Left colon (tissue), 2 donors: ENCODE data around the gene NLRP10. TPM values are rescaled to one million over a fixed set of nuclear protein-coding genes. Genes with fewer than 3 reads are reported as not detected.
"Not testable (repeated sequence)": the region's sequence is repeated elsewhere in the genome, so short reads cannot be mapped to it uniquely, and the experiment has no call there.

Source experiments
- ATAC-seq: fragments of 200-7000 bp; cut with Tn5 transposase; one replicate; pipeline ENCODE4 v1.9.1; 2020; ENCODE audit warnings: mild to moderate bottlenecking, moderate library complexity
- DNase-seq, 2 donors: peaks; one replicate each; pipeline ENCODE4 v3.0.0-alpha.2; 2020
- intact Hi-C, 2 donors: fragments of 100-400 bp; cut with DNase I in 1 of 2; cut with micrococcal nuclease in 1 of 2; formaldehyde crosslinking; loops; one replicate each; pipeline versions ENCODE4 v1.11.2 to v1.14.0; 2022; cut with DNase I, micrococcal nuclease
- long read RNA-seq: library from polyadenylated mRNA; unstranded; transcript quantifications from one replicate; pipeline ENCODE4 v2.0.0, GENCODE V29; 2021
- total RNA-seq, 2 donors: library from RNA; stranded (reverse); fragmentation: NEBNext Ultra II Directional; extraction: Animal tissue kit (Norgen Biotek cat#: 25700); gene quantifications; one replicate each; pipeline ENCODE4 v1.2.1, GENCODE V29; 2021
- donor health status: DM: no; HTN: no; CAD: no.
- donor health status: DM: yes; HTN: yes; CAD: no.

The NLRP10 gene
- not detected for total RNA-seq
- long read RNA-seq = 0 reads

DNA sequence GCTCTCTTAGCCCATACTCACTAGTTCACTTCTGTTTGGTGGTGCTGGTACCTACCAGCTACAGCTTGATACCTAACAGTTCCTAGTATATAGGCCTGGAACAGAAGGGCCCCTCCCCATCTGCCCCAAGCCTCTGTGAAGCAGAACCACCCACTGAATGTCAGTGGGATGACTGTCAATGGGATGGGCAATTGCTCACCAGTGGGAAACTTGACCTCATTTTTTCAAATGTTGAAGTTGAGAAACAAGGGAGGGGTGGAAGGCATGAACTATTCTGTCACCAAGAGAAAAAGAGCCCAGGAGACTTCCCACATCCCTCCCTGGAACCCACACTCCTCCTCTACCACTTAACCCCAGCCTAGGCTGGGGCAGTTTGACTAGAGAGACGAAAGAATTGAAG, at the start of gene NLRP10:
NLRP10 (minus strand) TSS at position 62 of the 400 bp plus-strand sequence. CDS start 1,952 bp downstream, outside the sequence.
- DNase-seq (no peak), ATAC-seq (no peak)
- intact Hi-C loops = no loop called here

DNA sequence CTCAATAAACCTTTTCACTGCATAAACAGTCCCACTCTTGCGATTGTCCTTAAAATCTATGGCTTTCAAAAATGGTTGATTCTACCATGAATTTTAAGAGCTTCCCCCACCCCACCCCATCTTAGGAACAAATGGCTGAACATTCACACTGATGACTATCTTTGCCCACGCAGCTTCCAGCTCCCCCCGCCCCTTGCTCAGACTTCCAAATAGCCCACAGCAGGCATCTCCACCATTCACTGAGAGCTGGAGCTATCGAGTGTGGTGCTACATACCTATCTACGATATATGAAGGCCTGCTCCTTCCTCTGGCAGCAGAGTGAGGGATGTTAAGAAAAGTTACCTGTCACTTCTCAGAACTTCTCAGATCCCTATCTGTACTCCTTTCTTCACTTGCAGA, 48.6 kb upstream of the NLRP10 start:
- intact Hi-C loops = no loop called here
- no peak for ATAC-seq
- DNase-seq = no peak

GRCh38 chr11:8011981-8012444, 46.8 kb upstream of the NLRP10 start:
- no peak for DNase-seq
- intact Hi-C loops = no loop called here
- no peak for ATAC-seq

GRCh38 chr11:8011371-8011770, 46.1 kb upstream of the NLRP10 start:
- ATAC-seq (no peak), DNase-seq (no peak)
- intact Hi-C loops = no loop called here

GRCh38 chr11:8009856-8010255, 44.6 kb upstream of the NLRP10 start:
- ATAC-seq (no peak), DNase-seq (no peak)
- intact Hi-C loops = loop anchor here in 1 of 2 donors (5.0 kb wide), 1 partner anchor 87 kb away; no protein-coding TSS in a partner anchor

- DNase-seq (no peak), ATAC-seq (no peak)
- intact Hi-C loops = loop anchor here in 1 of 2 donors (5.0 kb wide), 1 partner anchor 89 kb away; no protein-coding TSS in a partner anchor
Observed at GRCh38 chr11:8008212-8008611, 43.0 kb upstream of the NLRP10 start.

- peak; percentile 95 for ATAC-seq
- intact Hi-C loops = loop anchor here in 1 of 2 donors (5.0 kb wide), 1 partner anchor 91 kb away; no protein-coding TSS in a partner anchor
- DNase-seq = peak in 1 of 2 donors; percentile 45
Observed at GRCh38 chr11:8006349-8006977, 41.2 kb upstream of the NLRP10 start.

DNA sequence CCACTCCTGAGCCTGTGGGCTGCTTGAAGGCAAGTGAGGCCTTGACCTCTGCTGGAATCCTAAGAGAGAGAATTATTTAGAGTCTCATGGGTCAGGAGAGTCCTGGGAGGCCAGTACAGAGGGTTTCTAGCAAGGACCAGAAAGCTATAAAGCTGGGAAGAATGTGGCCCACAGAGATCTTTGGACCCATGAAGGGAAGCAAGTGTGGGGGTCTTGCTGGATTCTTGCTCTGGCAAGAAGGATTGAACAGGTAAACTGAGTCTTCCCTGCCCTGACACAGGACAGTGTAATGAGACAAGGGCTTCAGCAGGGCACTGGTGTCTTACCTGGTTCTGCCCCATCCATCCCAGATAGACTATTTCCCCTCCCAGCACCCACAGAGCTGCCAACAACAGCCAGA, 40.3 kb upstream of the NLRP10 start:
- DNase-seq = no peak
- ATAC-seq = no peak
- intact Hi-C loops = loop anchor here in 1 of 2 donors (5.0 kb wide), 1 partner anchor 92 kb away; no protein-coding TSS in a partner anchor

- DNase-seq (no peak), ATAC-seq (no peak)
- intact Hi-C loops = no loop called here
Observed at GRCh38 chr11:8004008-8004407, 38.8 kb upstream of the NLRP10 start.

- DNase-seq (no peak), ATAC-seq (no peak)
- intact Hi-C loops = no loop called here
Observed at GRCh38 chr11:8003187-8003586, 37.9 kb upstream of the NLRP10 start.

DNA sequence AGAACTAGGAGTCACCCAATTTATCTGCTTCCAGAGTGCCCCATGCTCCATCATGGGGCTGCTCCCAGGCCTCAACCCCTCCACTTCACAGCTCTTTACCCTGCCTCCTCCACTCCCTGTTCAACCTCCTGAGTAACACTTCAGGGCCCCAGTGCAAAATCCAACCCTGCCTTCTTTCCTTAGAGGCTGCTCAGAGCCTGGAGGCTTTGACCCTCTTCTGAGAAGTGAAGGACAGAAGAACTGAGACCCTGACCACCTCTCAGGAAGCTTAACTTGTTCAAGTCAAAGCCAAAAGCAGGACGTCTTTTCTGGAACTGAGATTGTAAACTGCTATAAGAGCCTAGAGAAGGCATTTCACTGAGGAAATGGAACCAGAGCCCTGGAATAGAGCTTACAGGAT, 37.4 kb upstream of the NLRP10 start:
- DNase-seq (no peak), ATAC-seq (peak; percentile 17)
- intact Hi-C loops = no loop called here

GRCh38 chr11:8000390-8000789, 35.1 kb upstream of the NLRP10 start:
- no peak for DNase-seq
- no peak for ATAC-seq
- intact Hi-C loops = no loop called here

DNA sequence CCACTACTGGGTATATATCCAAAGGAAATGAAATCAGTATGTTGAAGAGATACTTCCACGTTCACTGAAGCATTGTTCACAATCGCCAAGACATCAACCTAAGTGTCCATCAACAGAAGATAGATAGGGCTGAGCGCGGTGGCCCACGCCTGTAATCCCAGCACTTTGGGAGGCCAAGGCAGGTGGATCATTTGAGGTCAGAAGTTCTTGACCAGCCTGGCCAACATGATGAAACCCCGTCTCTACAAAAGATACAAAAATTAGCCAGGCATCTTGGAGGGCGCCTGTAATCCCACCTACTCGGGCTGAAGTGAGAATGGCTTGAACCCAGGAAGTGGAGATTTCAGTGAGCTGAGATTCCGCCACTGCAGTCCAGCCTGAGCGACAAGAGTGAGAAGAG, 34.5 kb upstream of the NLRP10 start:
- intact Hi-C loops = no loop called here
- ATAC-seq (no peak), DNase-seq (no peak)

- no peak for ATAC-seq
- intact Hi-C loops = no loop called here
- no peak for DNase-seq
Observed at GRCh38 chr11:7994581-7995278, 29.5 kb upstream of the NLRP10 start.

GRCh38 chr11:7987560-7987883, 22.3 kb upstream of the NLRP10 start:
- not testable (repeated sequence) for DNase-seq
- peak; percentile 20 for ATAC-seq
- intact Hi-C loops = loop anchor here in 1 of 2 donors (2.0 kb wide), 1 partner anchor 95 kb away; no protein-coding TSS in a partner anchor

GRCh38 chr11:7986768-7987559, 21.7 kb upstream of the NLRP10 start, which contains the start of gene EIF3F:
Gene EIF3F, plus strand, starts transcription at chr11:7987337. Its CDS starts 16 bp downstream, at chr11:7987353.
- intact Hi-C loops = loop anchor here in 1 of 2 donors (2.0 kb wide), 1 partner anchor 94 kb away; no protein-coding TSS in a partner anchor
- ATAC-seq (peak; percentile 99), DNase-seq (peak; percentile 86 to 91)

DNA sequence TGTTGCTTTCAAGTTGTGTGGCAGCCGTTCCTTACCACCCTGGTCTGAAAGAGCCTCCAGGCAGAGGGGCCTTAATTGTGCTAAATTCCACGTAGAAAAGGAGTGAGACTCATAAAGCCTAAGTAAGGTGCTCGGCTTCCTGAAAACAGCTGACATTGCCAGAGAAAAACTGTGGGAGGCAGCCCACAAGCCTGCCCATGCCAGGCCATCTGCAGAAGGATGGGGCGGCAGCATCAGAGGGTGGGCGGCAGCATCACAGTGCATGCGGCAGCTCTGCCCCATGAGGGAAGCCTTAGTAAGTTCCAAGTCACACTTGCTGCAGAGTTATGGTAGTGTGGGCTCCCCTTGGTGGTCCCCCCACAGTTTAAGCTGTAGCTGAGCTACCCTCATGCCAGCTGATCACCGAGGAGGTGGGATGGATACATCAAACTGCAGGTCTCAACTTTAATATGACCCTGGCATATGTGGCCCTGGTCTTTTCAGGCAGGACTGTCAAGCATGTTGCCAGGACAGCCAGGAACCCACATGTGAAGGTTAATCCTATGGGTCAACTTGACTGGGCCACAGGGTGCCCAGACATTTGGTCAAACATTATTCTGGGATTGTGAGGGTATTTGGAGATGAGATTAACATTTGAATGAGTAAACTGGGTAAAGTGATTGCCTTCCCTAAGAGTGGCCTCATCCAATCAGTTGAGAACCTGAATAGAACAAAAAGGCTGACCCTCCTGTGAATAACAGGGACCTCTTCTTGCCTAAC, 18.8 kb upstream of the NLRP10 start:
- DNase-seq (no peak), ATAC-seq (no peak)
- intact Hi-C loops = no loop called here

- DNase-seq (no peak), ATAC-seq (no peak)
- intact Hi-C loops = no loop called here
Observed at GRCh38 chr11:7982582-7983119, 17.4 kb upstream of the NLRP10 start.
